Endothelial cell of umbilical vein (primary cell): ENCODE data around the gene MOB3B. TPM values are rescaled to one million over a fixed set of nuclear protein-coding genes. Genes with fewer than 3 reads are reported as not detected.

Source experiments
- BruUV-seq: library from RNA; stranded (reverse); fragments of 400-500 nt; replicated peaks from 2 replicates; lab custom pipeline; 2021; lab: Mats Ljungman, UMichigan
- CTCF ChIA-PET: fragments of 300-600, 350-600 bp; sonication (Branson Sonifier 250); formaldehyde crosslinking; loops from one replicate; lab custom pipeline; 2021; ENCODE audit warnings: antibody characterized with exemption, inconsistent platforms; lab: Charles Lee
- POLR2A ChIA-PET: fragments of 300-600, 350-600 bp; sonication (Branson Sonifier 250); formaldehyde crosslinking; loops from one replicate; lab custom pipeline; 2021; ENCODE audit warnings: antibody characterized with exemption, inconsistent platforms; lab: Charles Lee
- DNase-seq: peaks from one replicate; pipeline ENCODE4 v3.0.0-alpha.2; 2011; ENCODE audit warnings: low read depth, low spot score
- FAIRE-seq: peaks from 2 replicates; lab custom pipeline; 2011; peaks lifted over from hg19 to GRCh38; lab: Jason Lieb, UNC
- H2AFZ ChIP-seq: 2 replicates; pipeline ENCODE4 v1.6.0; 2012; ENCODE audit warnings: low read depth, low read length, control low read depth, inconsistent platforms
- H3K27ac ChIP-seq: 2 replicates; pipeline ENCODE4 v1.5.1; 2011; ENCODE audit warnings: low read depth, mild to moderate bottlenecking, control low read depth, low read length, moderate library complexity; ENCODE audit not compliant: insufficient read depth
- H3K27me3 ChIP-seq, 2 experiments: 2 replicates each; pipeline versions ENCODE4 v1.6.0 to v1.6.1; 2011; ENCODE audit warnings: low read length in 2 of 2, mixed read lengths in 1 of 2; ENCODE audit not compliant: control insufficient read depth in 2 of 2, insufficient read depth in 2 of 2
- H3K36me3 ChIP-seq, 2 experiments: 2 replicates in 1 of 2; 3 replicates in 1 of 2; pipeline ENCODE4 v1.5.1; 2011; ENCODE audit warnings: low read length in 2 of 2, mild to moderate bottlenecking in 1 of 2, moderate library complexity in 1 of 2; ENCODE audit not compliant: control insufficient read depth in 2 of 2, insufficient read depth in 2 of 2; ENCODE audit errors: extremely low read depth in 1 of 2
- H3K4me1 ChIP-seq: 3 replicates; pipeline ENCODE4 v1.5.1; 2011; ENCODE audit warnings: mild to moderate bottlenecking, low read length; ENCODE audit not compliant: control insufficient read depth, insufficient read depth; ENCODE audit errors: extremely low read depth
- H3K4me2 ChIP-seq: 2 replicates; pipeline ENCODE4 v1.6.1; 2011; ENCODE audit warnings: low read length, control low read depth, mixed read lengths; ENCODE audit not compliant: insufficient read depth
- H3K4me3 ChIP-seq, 3 experiments: fragments of 200-600 bp in 1 of 3; sonication (generic), shearing (Covaris generic) in 1 of 3; replicated peaks in 1 of 3; 2 replicates each; pipeline ENCODE4 v1.5.1; 2011 to 2016; ENCODE audit warnings: control low read depth in 3 of 3, low read length in 3 of 3, mild to moderate bottlenecking in 2 of 3, inconsistent platforms in 1 of 3, low read depth in 1 of 3, moderate library complexity in 1 of 3; ENCODE audit not compliant: insufficient read depth in 1 of 3
- H3K79me2 ChIP-seq: 2 replicates; pipeline ENCODE4 v1.6.0; 2012; ENCODE audit warnings: low read length, inconsistent platforms; ENCODE audit not compliant: control insufficient read depth, insufficient read depth
- H3K9ac ChIP-seq: replicated peaks from 2 replicates; pipeline ENCODE3; 2011; ENCODE audit warnings: low read length, control low read depth; ENCODE audit not compliant: insufficient read depth; ENCODE audit errors: extremely low read depth
- H3K9me1 ChIP-seq: replicated peaks from 3 replicates; pipeline ENCODE4 v1.6.0; 2011; ENCODE audit warnings: mild to moderate bottlenecking, low read length; ENCODE audit not compliant: control insufficient read depth, insufficient read depth; ENCODE audit errors: extremely low read depth
- H3K9me3 ChIP-seq: replicated peaks from 2 replicates; pipeline ENCODE4 v1.5.1; 2012; ENCODE audit warnings: low read length, inconsistent platforms; ENCODE audit not compliant: control insufficient read depth, insufficient read depth
- H4K20me1 ChIP-seq: replicated peaks from 2 replicates; pipeline ENCODE3; 2011; ENCODE audit warnings: mild to moderate bottlenecking, low read length; ENCODE audit not compliant: control insufficient read depth, insufficient read depth; ENCODE audit errors: extremely low read depth
- CTCF ChIP-seq, 2 donors: IDR thresholded peaks; 1 replicate in 1 of 2; 2 replicates in 1 of 2; pipeline ENCODE4 v1.5.1; 2011; ENCODE audit warnings: low read length in 2 of 2, mild to moderate bottlenecking in 2 of 2, moderate library complexity in 2 of 2, control low read depth in 1 of 2, inconsistent platforms in 1 of 2, low read depth in 1 of 2; ENCODE audit not compliant: insufficient read depth in 1 of 2; ENCODE audit errors: extremely low read depth in 1 of 2
- EZH2 ChIP-seq: IDR thresholded peaks from 2 replicates; pipeline ENCODE4 v1.6.1; 2012; ENCODE audit warnings: borderline replicate concordance, low read depth, mild to moderate bottlenecking, moderate library complexity, low read length, inconsistent platforms; ENCODE audit not compliant: severe bottlenecking
- FOS ChIP-seq: IDR thresholded peaks from 2 replicates; pipeline ENCODE4 v1.6.1; 2011; ENCODE audit warnings: mild to moderate bottlenecking, low read length, moderate library complexity, borderline replicate concordance; ENCODE audit not compliant: insufficient read depth
- GATA2 ChIP-seq: IDR thresholded peaks from 2 replicates; pipeline ENCODE4 v1.7.0; 2011; ENCODE audit warnings: low read depth, mild to moderate bottlenecking, moderate library complexity, mixed read lengths, low read length; ENCODE audit not compliant: insufficient read length, insufficient read depth
- JUN ChIP-seq: IDR thresholded peaks from 2 replicates; pipeline ENCODE4 v1.6.1; 2011; ENCODE audit warnings: borderline replicate concordance, low read depth; ENCODE audit not compliant: insufficient read length, insufficient read depth
- MYC ChIP-seq: IDR thresholded peaks from one replicate; pipeline ENCODE4 v1.6.1; 2011; ENCODE audit warnings: mild to moderate bottlenecking, low read depth, low read length
- POLR2A ChIP-seq: IDR thresholded peaks from 2 replicates; pipeline ENCODE4 v1.6.1; 2012; ENCODE audit warnings: low read depth, mild to moderate bottlenecking, control low read depth, low read length
- POLR2AphosphoS5 ChIP-seq: IDR thresholded peaks from 2 replicates; pipeline ENCODE4 v1.6.1; 2012; ENCODE audit warnings: low read depth, mild to moderate bottlenecking, control low read depth, low read length, moderate library complexity; ENCODE audit not compliant: insufficient read depth
- dilution Hi-C: fragments of 300-500 bp; cut with MboI; formaldehyde crosslinking; loops from one replicate; pipeline ENCODE4 v1.15.0; 2019; ENCODE audit warnings: low sequenced_read_pairs; ENCODE audit not compliant: extremely low pct_ligation_motif_present
- intact Hi-C: fragments of 100-400 bp; cut with micrococcal nuclease; formaldehyde crosslinking; loops from one replicate; pipeline ENCODE4 v1.10.0; 2022
- polyA plus RNA-seq, 4 experiments: library from polyadenylated mRNA; depleted of rRNA in 3 of 4; stranded (reverse) in 3 of 4; unstranded in 1 of 4; fragments of >200 nt; gene quantifications; 2 replicates each; pipeline versions ENCODE4 v1.2.1 to v1.2.3, GENCODE V29; 2011 to 2012; ENCODE audit warnings: missing spikeins in 1 of 4
- total RNA-seq: library from RNA; stranded (reverse); gene quantifications from 2 replicates; pipeline ENCODE4 v1.2.3, GENCODE V29; 2021
- TF ChIP-seq, protein P1 (sequence below): IDR thresholded peaks from 2 replicates; pipeline ENCODE4 v1.6.1; 2011; ENCODE audit not compliant: insufficient read depth, insufficient read length

Gene MOB3B
- total and polyA plus RNA-seq, 2 donors (not counting 3 experiments of a cell fraction or from before 2014, with no cell fraction given) = 0.03 TPM; not detected in 1

DNA sequence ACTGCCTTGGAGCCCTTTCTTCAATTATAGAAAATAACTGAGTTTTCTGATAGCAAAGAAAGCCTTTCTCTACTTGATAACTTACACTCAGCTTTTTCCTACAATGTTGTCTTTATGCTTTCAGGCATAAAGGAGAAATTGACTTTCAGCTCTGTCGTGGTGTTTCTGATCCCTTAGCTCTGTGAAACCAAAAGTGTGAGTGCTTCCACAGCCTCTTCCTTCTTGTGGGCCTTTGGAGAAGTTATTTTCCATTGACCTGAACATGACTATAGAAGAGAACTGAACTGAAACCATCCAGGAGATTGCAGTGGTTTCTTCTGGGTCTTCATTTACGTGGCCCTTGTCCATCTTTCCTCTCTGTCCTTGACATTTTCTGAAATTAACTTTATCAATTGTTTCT lies 173.2 kb downstream of the MOB3B start:
- no TSS peak for BruUV-seq
- Histone ChIP-seq H3K27me3 (no peaks in the 10 kb centered on the region), H3K4me2 (no peak overlapping the region), H3K36me3 (no peaks in the 10 kb centered on the region), H3K9me1 (no peaks in the 10 kb centered on the region), H3K27ac (no peak overlapping the region), H3K4me3 (no peak overlapping the region), H3K4me1 (no peaks in the 10 kb centered on the region), H2AFZ (no peak overlapping the region), H3K9me3 (no peaks in the 10 kb centered on the region), H3K9ac (no peak overlapping the region), H3K79me2 (no peaks in the 10 kb centered on the region), H4K20me1 (no peaks in the 10 kb centered on the region)
- FAIRE-seq (no peak), DNase-seq (no peak)
- ChIA-PET POLR2A (no interaction called here), CTCF (no interaction called here)
- dilution Hi-C loops = no loop called here
- intact Hi-C loops = no loop called here
- no peak for TF ChIP-seq GATA2
- TF ChIP-seq POLR2AphosphoS5 = no peak
- TF ChIP-seq, protein P1, sequence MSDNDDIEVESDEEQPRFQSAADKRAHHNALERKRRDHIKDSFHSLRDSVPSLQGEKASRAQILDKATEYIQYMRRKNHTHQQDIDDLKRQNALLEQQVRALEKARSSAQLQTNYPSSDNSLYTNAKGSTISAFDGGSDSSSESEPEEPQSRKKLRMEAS = no peak
- TF ChIP-seq EZH2 = no peak
- TF ChIP-seq MYC = no peak
- no peak for TF ChIP-seq CTCF (IDR thresholded peaks at IDR 0.05; ENCODE audit: extremely low read depth in 1 of 2, insufficient read depth in 1 of 2, low read depth in 1 of 2, low read length in 2 of 2)
- TF ChIP-seq FOS = no peak
- no peak for TF ChIP-seq POLR2A
- TF ChIP-seq JUN = no peak
